ENCODE measurements around the gene CACNA2D4.

Gene CACNA2D4

DNA sequence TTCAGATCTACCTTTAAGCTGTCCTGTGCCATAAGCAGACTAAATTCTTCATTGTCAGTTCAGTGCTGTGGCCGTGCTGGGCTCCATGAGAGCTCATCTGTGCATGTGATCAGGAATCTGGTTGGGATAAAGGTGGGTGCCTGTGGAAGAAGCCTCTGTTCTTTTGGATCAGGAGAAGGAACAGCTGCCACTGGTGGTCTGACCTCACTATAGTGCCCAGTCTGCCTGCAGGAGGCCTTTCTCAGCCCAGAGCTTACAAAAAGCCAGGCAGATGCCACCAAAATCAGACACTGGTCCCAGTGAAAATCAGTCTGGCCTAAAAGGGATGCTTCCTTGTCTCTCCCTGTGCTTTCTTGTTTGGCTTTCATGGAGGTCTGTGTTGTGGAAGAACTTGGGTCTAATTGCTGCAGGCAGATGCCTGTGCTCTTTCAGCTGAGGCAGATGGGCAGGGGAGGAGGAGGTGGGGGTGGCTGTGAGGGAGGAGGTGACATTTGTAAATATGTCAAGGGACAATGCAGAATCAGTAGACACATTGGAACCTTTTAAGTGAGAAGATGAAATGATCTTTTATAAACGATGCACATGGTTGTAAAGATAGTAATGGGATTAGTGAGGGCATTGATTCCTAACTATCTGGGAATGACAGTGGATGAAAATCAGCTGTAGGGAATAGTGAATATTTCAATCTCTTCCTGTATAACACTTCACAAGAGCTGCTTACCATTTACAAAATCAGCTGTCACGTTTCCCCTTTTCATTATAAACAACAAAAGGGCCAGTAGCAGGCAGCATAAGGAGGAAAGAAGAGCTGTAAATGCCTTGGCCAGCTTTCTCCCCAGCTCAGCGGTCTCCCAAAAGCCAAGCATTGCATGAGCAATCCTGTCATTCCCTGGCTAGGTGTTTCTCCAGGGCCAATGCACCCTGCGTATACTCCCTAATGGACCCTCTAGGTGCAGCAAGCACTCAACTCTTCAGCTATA is 44.6 kb downstream of the CACNA2D4 start:
- H3K4me3 ChIP-seq (ENCODE audit: low read depth, low read length) = no peak overlapping the region

DNA sequence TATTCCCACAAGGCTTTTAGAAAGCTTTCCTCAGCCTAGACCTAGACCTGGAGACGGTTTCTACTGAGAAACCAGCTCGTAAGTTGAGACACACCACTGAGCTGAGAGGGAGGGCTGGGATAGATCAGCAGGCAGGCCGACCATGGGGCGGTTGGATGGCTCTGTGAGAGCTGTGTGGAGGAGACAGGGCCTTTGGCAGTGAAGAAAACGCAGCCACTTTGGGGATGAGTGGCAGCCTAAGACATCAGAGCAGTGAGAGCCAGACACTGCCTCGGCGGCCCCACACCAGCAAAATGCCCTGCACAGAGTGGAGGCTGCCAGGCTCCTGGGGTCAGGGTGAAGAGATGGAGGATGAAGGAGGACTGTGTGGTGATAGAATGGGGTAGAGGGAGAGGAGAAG is 46.0 kb downstream of the CACNA2D4 start:
- no peak overlapping the region for H3K4me3 ChIP-seq (ENCODE audit: low read depth, low read length)

DNA sequence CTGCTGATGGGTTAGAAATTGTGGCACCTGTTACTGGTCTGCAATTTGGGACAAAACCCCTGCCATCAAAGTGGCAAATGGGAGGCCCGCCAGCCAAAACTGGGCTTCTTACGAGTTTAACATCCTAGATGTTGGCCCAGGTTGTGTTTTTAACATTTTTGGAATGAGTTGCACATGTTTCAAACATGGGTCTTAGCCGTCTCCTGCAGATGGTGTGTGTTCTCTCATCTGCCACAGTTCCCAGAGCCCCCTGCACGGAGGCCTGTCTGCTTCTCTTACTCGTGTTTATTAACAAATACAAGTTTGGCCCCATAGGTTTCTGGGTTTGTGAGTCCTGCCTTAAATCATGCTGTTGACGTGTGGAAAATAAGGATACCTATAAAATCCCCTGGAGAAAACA is 46.5 kb downstream of the CACNA2D4 start:
- H3K4me3 ChIP-seq (ENCODE audit: low read depth, low read length) = no peak overlapping the region

DNA sequence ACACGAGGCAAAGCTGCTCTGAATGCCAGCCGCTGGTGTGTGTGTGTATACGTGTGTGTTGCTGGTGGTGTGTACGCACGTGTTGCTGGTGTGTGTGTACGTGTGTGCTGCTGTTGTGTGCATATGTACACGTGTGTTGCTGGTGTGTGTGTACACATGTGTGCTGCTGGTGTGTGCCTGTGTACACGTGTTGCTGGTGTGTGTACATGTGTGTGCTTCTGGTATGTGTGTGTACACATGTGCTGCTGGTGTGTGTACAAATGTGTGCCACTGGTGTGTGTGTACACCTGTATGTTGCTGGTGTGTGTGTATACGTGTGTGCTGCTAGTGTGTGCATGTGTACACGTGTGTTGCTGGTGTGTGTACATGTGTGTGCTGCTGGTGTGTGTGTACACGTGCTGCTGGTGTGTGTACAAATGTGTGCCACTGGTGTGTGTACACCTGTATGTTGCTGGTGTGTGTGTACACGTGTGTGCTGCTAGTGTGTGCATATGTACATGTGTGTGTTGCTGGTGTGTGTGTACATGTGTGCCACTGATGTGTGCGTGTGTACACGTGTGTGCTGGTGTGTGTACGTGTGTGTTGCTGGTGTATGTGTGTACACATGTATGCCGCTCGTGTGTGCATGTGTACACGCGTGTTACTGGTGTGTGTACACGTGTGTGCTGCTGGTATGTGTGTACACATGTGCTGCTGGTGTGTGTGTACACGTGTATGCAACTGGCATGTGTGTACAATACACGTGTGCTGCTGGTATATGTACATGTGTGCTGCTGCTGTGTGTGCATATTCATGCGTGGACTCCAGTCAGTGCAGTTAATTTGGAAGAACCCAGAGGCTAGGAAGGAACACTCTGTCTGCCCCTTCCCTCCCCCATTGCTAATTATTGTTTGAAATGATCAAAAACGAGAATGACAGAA is 47.2 kb downstream of the CACNA2D4 start:
- H3K4me3 ChIP-seq (ENCODE audit: low read depth, low read length) = no peak overlapping the region

DNA sequence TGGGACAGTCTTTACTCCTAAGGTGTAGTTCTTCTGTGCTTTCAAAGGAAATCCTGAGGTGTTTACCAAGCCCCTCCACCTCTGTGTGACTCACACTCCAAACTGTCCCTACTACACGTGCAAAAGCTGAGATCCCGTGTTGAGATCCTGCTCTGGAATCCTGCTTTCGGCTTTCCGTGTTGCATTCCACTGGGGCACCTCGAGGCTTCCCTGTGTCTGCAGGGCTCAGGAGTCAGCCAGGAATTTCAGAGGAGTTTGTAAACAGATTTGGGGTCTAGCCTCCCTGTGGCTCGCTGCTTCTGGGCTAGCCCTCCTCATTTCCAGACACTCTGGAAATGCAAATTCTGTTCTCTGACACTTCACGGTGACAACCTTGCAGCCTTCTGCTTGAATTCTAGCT is 48.4 kb downstream of the CACNA2D4 start:
- no peak overlapping the region for H3K4me3 ChIP-seq (ENCODE audit: low read depth, low read length)

DNA sequence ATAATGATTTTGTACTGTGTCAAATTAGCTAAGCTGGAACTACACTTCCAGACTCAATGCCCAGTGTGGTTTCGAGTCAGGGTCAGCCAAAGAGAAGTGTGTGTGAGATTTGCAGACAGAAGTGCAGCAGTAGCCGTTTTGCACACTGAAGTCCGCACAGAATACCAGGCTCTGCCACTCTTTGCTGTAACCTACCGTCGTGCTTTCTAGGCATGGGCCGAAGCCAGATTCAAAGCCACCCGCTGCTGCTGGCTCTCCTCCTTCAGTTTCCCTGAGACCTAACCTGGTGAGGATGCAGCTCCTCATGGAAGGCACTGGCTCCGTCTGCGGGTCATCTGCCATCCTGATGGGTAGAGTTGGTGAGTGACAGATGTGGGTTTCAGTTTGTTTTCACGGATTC is 49.3 kb downstream of the CACNA2D4 start:
- no peak overlapping the region for H3K4me3 ChIP-seq (ENCODE audit: low read depth, low read length)

DNA sequence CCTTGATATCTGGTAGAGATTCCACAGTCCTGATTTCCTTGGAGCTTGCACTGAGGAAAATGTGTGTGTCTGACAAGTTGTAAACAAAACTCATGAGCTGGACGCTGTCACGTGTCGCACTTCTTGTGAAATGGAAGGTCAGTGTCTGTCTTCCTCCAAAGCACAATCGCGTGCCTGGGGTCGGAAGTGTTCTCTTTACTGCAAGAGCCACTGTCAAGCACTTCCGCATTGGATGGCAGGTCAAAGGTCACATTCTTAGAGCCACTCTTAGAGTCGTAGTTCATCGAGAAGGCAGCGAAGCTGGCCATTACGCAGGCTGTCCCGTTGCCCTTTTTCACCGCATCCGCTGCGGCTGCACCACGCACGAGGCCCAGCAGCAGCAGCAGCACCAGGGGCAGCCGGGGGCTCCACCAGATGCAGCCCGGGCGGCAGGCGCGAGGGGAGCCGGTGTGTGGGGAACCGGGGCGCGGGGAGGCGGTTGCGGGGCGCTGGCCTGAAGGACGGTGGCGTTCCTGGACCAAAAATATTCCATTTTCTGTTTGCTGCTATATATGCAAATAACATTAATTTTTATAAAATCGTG is 53.1 kb downstream of the CACNA2D4 start:
- no peak overlapping the region for H3K4me3 ChIP-seq (ENCODE audit: low read depth, low read length)

DNA sequence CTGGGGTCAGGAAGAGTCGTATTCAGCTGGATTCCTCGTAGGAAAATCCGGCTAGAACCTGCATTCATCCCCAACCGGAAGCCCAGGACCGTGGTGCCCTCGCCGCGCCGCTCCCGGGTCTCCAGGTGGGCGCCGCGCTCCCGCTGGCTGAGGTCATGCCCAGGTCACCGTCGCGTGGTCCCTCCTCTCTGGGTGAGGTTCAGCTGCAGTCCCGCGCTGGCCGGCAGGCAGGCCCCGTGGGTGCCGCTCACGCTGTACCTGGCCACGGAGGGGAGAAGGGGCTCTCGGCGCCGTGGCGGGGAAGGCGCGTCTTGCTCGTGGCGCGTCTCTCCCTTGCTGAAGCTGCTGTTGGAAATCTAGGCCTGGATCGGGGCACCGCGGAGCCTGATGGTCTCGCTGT is 53.6 kb downstream of the CACNA2D4 start:
- H3K4me3 ChIP-seq (ENCODE audit: low read depth, low read length) = no peak overlapping the region

DNA sequence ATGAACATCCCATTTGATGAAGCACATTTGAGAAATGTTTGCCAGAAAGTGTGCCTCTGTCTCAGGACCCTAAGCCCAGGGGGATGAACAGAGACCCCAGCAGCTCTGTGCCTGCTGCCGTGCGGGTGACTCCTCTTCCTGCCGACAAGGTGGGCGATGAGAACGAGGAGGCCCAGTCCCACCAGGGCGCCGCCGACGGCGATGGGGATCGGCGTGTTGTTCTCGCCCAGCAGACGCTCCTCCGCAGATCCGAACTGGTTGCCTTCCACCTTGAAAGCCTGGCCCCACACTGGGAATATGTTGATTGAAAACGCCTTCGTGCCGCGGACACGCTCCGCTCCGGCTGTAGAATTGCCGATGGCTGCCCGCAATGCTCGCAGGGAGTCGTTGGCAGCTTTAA is 54.0 kb downstream of the CACNA2D4 start:
- H3K4me3 ChIP-seq (ENCODE audit: low read depth, low read length) = no peak overlapping the region

DNA sequence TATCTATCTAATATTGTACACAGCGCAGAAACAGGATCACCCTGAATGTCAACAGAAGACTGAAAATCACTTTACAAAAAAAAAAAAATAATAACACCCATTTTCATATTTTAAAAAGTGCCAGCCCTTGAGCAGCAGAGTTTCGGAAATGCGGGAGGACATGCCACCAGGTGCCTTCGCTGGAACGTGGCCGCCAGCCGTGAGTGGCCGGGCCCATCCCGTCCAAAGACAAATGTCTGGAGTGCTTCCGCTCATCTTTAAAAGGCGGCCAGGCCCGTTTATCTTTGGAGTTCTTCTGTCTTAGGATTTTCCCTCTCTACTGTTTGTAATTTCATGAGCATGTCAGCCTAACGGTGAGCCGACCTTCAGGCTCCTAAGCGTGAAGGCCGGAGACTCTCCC is 54.6 kb downstream of the CACNA2D4 start:
- H3K4me3 ChIP-seq (ENCODE audit: low read depth, low read length) = no peak overlapping the region

DNA sequence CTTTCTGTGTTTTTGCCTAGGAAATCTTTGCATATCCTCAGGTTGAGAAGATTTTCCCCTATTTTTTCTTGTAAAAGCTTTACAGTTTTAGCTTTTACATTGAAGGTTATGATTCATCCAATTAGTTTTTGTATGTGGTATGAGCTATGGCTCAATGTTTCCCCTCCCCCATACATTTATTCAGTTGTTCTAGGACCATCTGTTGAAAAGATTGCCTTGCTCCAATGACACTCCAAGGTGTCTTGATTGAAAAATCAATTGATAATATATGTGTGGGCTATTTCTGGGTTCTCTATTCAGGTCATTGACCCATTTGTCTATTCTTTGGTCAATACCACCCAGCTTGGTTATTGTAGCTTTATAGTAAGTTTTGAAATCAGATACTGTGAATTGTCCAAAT is 55.5 kb downstream of the CACNA2D4 start:
- no peak overlapping the region for H3K4me3 ChIP-seq (ENCODE audit: low read depth, low read length)

DNA sequence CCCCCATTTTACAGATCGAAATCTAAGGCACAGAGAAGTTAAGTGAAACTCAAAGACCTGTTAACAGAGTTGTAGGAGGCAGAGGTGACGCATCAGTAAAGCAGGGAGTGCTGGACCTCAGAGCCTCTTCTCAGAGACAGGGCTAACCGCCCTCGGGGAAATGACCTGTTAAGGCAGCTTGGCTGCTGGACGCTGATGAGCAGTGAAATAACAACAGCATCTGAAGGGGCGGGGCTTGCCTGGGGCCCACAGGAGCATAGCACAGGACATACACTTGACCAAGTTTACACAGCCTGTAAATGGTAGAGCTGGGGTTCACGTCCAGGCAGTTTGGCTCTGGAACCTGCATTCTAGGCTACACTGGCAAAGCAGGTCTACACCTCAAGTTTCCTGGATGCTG is 58.8 kb downstream of the CACNA2D4 start:
- no peak overlapping the region for H3K4me3 ChIP-seq (ENCODE audit: low read depth, low read length)

DNA sequence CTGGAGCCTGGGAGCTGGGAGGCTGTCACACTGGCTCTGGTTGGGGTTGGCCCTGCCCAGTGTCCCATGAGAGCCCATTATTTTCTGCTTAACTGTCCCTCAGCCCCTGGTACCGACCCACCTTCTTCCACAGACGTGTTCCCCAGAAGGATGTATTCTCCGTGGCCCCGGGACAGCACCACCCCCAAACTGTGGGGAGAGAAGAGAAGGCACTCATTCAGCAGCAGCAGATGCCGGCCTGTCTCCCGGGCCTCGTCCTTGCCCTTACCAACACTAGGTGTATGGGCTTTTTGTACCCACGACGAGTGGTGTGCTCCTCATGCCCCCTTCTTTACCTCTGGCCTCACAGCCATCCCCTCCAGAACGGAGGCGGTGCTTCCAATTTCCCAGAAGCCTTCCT is 60.0 kb downstream of the CACNA2D4 start:
- no peak overlapping the region for H3K4me3 ChIP-seq (ENCODE audit: low read depth, low read length)

DNA sequence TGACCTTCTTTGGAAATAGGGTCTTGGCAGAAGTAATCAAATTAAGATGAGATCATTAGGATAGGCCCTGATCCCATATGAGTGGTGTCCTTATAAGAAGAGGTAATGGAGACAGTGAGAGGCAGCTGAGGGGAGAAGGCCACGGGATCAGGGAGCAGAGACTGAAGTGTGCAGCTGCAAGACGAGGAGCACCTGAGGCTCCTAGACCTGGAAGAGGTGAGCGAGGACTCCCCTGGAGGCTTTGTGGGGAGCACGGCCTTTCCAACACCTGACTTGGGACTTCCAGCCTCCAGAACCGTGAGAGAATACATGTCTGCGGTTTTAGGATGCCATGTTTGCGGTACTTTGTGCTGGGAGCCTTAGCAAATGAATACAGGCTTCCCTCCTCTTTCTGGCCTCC is 60.6 kb downstream of the CACNA2D4 start:
- no peak overlapping the region for H3K4me3 ChIP-seq (ENCODE audit: low read depth, low read length)

DNA sequence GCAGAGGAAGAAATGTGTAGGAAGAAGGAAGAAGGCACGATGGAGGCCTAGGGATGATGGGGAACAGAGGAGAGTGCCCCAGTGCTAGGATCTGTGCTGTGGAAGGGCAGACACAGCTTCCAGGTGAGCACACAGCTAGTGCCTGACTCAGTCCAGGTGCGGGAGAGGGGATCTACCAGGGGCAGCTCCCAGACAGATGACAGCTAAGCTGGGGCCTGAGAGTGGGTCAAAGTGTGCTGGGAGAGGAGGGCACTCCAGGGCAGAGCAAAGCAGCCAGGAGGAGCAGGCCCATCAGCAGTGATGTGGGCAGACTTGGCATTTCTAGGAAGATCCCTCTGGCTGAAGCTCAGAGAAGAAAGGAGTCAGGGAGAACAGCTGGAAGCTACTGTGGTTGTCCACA is 61.4 kb downstream of the CACNA2D4 start:
- no peak overlapping the region for H3K4me3 ChIP-seq (ENCODE audit: low read depth, low read length)

DNA sequence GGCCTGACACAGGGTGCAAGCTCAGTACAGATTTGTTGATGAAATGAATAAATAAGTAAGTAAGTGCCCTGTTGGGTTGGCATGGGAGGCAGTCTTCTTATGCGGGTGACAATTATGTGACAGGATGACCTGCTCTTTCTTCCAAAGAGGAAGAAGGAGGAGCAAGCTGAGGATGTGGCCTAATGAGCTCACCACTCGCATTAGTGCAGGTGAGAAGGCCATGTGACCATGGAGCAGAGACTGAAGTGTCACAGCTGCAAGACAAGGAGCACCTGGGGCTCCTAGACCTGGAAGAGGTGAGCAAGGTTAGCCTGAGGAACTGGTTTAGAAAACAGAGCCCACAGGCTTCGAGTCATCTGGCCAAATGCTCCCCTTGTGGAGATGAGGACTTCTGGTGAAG is 63.2 kb downstream of the CACNA2D4 start:
- no peak overlapping the region for H3K4me3 ChIP-seq (ENCODE audit: low read depth, low read length)

DNA sequence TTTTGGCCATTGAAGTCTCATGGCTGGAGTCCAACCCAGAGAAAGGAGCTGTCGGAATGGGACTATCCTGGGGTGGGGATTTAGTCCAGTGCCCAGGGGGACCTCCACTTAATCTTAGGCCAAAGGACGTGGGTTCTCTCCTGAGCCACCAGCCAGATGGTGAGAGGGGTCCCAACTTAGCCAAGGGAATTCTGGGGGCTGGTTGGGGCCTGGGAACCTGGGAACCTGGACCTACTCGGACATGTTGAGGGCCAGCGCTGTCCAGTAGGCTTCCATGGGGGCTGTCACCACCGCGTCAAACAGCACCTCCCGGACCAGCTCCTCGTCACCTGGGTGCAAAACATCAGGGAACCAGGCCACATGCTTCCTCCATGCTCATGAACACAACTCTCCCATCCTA is 64.7 kb downstream of the CACNA2D4 start:
- H3K4me3 ChIP-seq (ENCODE audit: low read depth, low read length) = no peak overlapping the region

DNA sequence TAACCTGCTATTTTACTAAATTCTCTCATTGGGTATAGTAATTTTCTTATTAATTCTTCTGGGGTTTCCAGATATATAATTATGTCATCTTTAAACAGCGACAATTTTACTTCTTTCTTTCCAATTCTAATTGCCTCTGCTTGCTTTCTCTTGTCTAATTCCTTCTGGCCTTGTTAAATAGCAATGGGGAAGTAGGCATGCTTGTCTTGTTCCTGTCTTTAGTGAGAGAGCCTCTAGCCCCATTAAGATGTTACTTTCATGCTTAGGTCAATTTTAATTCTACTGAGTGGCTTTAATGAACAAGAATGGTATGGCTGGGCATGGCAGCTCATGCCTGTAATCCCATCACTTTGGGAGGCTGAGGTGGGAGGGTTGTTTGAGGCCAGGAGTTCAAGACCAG is 66.4 kb downstream of the CACNA2D4 start:
- H3K4me3 ChIP-seq (ENCODE audit: low read depth, low read length) = no peak overlapping the region

DNA sequence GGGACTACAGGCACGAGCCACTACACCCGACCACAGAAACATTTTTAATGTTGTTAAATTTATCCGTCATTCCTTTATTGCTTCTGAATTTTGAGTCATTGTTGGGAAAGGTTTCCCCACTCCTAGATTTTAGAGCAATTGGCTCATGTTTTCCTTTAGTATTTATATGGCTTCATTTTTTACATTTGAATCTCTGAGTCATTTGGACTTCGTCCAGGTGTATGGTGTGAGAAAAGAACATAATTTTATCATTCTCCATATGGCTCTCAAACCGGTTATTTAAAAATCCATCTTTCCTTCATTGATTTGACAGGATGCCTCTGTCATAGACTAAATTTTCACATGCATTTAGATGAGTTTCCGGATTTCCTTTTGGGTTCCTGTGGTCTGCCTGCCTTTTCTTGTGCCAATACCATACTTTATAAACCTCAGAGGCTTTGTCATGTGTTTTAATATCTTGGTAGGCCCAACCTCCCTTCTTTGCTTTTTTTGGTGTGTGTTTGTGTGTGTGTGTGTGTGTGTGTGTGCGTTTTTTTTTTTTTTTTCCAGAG is 67.2 kb downstream of the CACNA2D4 start:
- H3K4me3 ChIP-seq (ENCODE audit: low read depth, low read length) = no peak overlapping the region

DNA sequence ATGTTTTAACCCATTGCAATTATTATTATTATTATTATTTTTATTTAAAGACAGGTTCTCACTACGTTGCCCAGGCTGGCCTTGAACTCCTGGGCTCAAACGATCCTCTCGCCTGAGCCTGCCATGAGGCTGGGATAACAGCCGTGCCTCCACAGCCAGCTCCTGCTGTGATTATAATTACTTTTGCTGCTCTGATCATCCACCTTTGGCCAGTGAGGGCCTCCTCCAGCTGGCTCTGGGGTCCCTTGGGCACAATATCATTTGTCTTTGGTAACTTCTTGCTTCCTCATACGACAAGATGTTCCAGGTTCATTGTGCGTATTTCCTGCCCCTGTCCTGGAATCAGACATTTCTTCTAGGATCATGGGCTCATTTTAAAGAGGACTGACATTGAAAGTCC is 69.7 kb downstream of the CACNA2D4 start:
- no peak overlapping the region for H3K4me3 ChIP-seq (ENCODE audit: low read depth, low read length)

DNA sequence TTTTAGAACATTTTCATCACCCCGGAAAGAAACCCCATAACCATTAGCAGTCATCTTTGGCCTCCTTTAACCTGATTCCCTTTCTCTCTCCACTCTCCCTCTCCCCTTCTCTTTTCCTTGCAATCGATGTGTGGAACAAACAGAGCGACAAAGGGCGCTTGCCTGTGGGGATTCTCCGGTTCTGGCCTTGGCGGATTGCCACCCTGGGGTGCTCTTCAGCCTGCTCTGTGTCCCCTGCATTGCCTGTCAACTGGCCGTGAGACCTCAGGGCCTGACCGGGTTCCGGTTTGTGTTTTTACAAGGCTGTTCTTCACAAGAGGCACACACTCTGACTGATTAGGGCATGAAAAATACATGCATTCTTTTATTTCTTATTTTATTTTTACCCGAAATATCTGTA is 70.3 kb downstream of the CACNA2D4 start:
- no peak overlapping the region for H3K4me3 ChIP-seq (ENCODE audit: low read depth, low read length)

All from iPS-11a (cell line).